Occipital lobe (tissue), 2 donors: Measurements from ENCODE around the gene ACE. TPM values are rescaled to one million over a fixed set of nuclear protein-coding genes. Genes with fewer than 3 reads are reported as not detected.

Source experiments
- DNase-seq: peaks from one replicate; lab custom pipeline; 2025; lab: John Stamatoyannopoulos, UW
- total RNA-seq: library from RNA; depleted of rRNA; stranded (reverse); fragments of >200 nt; gene quantifications from one replicate; pipeline ENCODE4 v1.2.3, GENCODE V29; 2014

Gene ACE
- total RNA-seq, 1 donor from 2014 or later, result 5.3 TPM

DNA sequence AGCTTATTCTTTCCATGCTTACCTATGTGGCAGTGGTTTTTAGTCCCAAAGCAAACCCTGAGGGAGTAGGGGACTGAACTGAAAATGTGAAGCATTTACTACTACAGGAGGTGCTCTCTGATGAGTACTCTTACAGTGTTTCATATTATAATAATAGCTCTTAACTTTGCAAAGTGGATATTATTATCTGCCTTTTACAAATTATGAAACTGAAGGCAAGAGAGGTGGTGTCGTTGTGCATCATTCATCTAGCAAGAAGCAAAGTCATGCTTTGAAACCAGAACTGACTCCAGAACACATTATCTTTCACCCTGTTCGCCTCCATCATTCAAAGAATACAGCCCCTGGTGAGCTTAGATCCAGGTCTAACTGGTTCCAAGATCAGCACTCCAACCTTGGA is 38.1 kb downstream of the ACE start:
- DNase-seq, result no peak

DNA sequence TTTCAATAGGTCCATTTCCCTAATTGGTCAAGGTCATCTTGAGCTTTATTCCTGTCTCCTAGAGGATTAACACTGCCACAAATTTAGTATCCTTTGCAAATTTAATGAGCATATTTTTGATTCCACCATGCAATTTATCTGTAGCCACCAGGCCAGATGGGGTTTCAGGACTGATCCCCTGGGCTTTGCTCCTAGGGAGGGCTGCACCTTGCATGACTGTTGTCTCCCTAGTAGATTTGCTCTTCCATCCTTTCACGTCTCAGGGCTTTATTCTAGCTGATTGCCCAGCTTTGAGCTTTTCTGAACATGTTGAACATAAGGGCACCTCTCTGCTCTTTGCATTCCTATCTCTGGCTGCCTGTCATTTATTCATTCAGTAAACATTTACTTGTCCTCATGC is 38.6 kb downstream of the ACE start:
- no peak for DNase-seq

DNA sequence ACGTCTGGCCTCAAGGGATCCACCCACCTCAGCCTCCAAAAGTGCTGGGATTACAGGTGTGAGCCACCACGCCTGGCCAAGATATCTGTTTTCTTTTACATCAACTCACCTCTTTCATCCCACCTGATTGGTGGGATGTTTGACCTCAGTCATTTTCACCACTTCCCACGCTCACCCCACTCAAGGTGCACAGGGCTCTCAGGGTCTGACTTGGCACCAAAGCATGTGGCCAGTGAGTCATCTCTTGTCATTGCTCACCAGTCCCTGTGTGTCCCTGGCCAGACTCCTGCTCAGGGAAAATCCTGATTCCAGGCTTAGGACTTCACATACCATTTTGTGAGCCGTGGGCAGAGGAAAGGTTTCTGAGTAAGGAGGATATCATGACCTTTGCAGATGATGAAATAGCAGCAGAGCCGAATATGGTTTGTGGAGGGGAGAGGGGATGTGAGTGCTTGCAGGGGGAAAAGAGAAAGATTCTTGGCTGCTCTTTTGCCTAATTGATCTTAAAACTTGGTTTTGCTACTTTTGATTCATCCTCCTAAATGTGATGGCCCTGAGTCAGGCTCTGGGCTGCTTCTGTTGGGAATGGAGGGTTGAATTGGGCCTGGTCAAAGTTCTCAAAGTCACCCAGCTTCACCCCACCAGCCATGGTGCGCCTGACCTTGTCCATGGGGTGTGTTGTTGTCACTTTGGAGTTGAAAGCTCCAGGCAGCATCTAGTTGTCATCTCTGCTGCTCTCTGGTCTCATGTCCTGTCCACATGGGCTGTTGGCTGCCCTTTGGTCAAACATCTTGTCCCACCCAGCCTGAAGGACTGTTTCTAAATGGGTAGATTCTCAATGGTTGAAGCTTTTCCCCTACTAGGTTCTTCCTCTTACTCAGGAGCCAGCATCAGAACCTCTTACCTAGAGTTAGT is 40.3 kb downstream of the ACE start:
- no peak for DNase-seq

DNA sequence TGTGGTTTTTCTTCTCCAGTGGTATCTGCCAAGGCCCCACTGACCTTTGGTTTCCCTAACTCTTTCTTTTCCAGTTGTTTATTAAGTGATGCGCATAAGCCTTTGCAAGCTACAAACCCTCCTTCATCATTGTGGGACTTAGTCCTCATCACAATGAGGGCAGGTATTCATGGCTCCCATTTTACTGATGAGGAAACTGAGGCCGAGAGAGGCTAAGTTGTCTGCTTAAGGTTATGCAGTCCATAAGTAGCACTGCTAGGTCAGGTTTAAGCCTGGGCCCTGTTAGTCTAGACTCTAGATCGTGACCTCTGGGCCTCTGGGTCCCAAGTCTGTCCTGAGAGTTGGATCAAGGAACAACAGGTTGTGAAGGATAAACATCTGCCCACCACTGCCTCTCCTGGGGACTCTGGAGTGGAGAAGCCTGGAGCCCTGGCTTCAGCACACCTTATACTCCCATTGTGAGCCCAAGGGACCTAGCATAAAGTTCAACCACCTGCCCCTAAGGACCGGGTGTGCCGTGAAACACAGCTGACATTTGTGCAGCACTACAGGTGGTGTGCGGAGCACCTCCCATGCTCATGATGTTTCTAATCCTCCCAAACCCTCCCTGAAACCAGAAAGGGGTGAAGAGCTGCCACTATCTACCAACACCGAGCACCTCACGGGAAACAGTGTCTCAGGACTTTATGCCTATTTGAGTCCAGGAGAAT is 41.1 kb downstream of the ACE start:
- DNase-seq, result no peak

DNA sequence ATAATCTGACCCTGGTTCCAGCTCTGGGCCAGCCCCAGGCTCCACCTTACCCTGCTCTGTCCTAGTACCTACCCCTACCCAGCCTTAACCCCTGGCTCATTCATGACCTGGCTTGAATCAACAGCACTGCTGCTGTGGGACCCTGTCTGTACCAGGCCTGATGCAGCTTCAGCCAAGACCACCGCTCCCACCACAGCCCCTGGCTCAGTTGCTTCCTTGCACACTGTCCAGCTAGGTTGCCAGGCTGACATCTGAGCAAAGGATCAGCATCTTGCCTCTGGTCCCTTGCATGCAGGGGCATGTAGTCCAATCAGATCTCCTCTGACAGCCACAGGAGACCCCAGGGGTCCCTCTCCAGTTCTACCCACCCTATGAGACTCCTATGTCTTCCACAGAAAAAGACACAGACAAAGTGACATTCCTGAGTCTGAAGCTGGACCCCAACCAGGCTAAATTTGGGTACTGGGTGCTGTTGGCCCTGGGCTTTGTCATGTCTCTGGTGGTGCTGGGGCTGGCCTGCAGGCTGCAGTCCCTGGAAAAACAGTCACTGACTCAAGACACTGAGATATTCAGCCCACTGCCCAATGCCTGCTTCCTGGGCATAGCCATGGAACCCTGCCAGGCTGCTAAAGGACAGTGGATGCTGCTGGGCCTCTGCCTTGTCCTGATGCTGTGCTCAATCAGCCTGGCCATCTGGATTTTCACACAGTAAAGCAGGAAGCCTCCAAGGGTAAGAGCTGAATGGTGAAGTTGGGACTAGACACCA is 42.4 kb downstream of the ACE start:
- no peak for DNase-seq

DNA sequence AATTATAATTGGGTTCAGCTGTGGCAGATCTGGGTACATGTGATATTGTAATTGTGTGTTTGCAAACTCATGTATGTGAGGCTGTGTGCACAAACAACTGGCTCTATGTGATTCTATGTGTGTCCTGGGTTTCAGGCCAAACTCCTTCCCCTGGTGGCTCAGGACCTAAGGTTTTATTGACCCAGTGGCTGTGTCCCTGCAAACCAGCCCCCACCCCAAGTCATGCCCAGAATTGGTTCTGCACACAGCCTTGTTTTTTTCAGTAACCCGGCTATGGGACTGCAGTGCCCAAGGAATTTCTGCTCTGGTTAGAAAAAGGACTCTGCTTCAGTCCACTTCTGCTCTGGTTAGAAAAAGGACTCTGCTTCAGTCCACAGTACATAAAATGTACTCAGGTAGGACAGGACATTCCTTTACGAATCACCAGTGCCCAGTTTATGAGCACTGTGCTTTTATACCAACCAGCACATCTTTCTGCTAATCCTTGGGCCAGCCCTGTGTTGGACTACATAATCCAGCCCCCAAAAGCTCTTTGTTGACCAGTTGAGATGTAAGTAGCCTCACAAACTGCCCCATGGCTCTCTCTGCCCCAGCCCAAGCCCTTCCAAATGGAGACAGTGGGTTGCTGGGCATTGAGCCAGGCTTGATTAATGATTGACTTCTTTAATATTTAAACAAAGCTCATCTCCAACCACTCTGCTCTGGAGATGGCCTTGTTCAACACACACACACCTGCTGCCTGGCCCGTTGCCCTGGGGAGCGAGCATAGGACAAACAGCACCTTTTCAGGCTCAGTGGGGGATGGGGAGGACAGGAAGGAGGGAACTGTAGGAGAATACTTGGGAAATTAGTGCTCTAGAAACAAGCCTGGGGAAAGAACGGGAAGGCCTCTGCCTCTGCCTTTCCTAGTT is 43.4 kb downstream of the ACE start:
- no peak for DNase-seq

DNA sequence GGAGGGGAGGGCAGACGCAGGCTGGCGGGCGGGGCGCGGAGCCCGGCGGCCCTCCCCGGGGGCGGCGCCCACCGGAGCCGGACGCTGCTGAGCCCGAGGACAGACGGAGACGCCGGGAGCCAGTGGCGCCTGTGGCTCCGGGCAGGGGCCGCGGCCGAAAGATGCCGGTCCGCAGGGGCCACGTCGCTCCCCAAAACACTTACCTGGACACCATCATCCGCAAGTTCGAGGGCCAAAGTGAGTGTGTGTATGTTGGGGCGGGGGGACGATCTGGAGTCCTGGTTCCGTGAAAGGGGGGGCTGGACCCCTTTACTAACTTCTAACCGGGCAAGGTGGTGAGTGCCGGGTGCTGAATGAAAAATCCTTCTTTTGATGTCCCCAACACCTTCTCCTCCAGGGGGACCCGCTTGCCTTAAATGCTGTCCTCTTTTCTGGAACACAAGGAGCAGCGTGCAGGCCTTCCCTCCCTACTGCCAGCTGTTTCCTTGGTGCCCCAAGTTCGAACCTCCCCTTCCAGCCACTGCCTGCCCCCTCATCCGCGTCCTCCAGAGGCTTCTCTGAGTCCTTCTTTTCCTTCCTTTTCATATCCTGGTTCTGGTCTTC is 46.5 kb downstream of the ACE start, which contains the start of gene KCNH6:
Gene KCNH6 (plus strand): TSS at position 106 of the 603 bp plus-strand sequence. CDS start 56 bp downstream, at position 162.
- no peak for DNase-seq

DNA sequence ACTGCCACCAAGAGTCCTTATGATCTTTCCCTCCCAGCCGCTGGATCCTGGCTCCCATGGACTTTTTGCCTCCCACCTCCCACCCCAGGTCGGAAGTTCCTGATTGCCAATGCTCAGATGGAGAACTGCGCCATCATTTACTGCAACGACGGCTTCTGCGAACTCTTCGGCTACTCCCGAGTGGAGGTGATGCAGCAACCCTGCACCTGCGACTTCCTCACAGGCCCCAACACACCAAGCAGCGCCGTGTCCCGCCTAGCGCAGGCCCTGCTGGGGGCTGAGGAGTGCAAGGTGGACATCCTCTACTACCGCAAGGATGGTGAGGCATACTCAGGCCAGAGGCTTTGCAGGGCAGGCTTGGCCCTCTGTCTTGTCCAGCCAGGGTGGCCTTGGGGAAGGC is 47.2 kb downstream of the ACE start:
- no peak for DNase-seq

DNA sequence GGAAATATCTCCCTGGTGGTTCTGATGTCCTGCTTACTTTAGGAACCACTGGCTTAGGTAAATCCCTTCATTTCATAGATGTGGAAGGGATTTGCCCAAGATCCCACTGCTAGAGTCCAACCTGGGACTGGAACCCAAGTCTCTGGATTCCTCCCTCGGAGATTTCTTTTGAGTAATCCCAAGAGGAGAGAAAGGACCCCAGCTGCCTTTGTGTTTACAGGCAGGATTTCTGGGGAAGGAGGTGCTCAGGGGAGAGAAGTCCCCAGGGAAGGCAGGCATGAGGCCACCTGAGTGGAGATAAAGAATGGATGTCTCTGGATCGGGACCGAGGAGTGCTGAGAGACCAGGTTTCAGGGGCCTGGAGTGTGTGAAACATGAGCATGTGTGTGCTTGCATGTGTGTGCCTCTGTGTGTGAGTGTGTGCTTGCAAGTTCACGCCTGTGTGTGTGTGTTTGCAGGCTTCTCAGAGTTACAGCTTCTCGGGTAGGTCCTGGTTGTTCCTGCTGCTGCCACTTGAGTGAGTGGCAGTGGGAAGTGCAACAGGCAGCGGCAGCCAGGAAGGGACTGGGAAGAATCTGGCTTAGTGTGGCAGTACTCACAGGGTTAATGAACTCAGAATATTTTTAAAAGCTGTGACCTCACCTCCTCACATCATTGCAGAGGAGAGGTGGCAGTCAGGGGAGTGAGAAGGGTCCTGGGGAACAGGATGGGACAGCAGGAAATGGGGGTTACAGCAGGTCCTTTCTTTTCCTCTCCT is 48.5 kb downstream of the ACE start:
- DNase-seq, result no peak

DNA sequence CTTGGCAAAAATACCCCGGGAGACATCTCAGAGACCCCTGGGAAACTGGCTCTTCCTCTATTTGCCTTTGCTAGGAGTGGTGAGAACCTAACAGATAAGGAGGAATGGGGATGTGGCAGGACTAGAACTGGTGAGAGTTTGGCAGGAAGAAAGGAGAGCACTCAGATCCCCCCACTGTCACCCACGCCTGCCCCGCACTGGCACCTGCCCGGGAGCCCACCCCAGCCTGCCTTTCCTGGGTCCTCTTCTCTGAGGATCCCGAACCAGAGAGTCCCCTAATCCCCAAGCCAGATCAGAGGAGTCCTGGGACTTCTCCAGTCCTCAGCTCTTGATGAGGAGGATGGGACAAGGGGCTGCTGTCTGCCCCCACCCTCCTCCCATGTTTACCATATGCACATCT is 50.0 kb downstream of the ACE start:
- DNase-seq, result no peak

DNA sequence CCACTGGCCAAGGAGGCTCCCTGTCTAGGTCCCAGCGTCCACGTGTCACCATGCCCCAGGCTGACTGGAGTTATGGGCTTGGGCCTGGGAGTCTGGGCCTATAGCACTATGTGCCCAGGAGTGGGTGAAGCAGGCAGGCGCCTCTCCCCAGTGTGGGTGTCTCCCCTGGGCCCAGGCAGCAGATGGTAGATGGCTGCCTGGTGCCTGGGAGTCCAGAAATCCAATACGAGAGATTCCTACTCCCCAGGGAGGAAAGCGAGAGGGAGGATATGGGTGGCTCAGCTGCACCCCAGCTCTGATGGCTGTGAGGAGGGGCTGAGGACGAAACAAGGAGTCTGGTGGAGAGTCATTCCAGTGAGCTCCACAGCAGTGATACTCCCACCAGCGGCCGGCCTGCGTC is 51.3 kb downstream of the ACE start:
- DNase-seq, result no peak

DNA sequence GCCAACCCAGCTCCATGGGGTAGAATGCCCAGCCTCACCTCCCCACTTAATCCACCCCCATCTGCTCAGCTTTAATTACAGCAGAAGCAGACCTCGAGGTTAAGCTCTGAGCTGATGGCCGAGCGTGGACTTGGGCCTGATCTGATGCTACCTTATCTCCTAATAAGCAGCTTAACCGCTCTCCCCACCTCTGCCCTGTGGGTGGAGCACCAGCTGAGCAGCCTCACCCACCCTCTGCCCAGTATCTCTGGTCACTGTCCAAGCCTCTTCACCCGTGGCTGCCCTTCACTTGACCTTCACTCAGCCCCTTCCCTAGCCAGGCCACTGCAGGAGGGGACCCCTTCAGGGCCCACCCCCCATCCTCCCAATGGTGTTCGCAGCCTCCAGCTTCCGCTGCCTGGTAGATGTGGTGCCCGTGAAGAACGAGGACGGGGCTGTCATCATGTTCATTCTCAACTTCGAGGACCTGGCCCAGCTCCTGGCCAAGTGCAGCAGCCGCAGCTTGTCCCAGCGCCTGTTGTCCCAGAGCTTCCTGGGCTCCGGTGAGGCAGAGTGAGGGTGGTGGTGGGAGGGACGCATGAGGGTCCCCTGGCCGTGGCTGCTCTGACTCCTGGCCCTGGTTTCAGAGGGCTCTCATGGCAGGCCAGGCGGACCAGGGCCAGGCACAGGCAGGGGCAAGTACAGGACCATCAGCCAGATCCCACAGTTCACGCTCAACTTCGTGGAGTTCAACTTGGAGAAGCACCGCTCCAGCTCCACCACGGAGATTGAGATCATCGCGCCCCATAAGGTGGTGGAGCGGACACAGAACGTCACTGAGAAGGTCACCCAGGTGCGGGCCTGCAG is 53.1 kb downstream of the ACE start:
- DNase-seq, result no peak

DNA sequence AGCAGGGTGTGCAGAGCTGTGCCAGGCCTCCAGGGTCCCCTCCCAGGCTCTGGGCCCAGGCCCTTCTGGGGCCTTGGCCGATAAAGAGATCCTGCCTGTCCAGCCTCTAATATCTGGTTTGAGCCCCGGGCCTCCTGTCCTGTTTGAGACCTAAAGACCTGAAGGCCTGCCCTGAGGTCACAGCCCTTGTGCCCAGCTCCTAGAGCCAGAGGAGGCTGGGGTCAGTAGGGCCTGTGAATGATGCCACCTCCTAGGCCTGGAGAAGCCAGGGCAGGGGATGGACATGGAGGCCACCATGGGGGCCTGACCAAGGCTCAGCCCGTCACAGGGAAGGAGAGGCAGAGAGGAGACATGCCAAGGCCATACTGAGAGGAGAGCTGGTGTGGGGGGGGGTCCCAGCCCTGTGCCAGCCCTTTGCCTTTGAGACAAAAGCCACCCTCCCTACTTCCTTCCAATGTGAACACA is 53.7 kb downstream of the ACE start:
- no peak for DNase-seq

DNA sequence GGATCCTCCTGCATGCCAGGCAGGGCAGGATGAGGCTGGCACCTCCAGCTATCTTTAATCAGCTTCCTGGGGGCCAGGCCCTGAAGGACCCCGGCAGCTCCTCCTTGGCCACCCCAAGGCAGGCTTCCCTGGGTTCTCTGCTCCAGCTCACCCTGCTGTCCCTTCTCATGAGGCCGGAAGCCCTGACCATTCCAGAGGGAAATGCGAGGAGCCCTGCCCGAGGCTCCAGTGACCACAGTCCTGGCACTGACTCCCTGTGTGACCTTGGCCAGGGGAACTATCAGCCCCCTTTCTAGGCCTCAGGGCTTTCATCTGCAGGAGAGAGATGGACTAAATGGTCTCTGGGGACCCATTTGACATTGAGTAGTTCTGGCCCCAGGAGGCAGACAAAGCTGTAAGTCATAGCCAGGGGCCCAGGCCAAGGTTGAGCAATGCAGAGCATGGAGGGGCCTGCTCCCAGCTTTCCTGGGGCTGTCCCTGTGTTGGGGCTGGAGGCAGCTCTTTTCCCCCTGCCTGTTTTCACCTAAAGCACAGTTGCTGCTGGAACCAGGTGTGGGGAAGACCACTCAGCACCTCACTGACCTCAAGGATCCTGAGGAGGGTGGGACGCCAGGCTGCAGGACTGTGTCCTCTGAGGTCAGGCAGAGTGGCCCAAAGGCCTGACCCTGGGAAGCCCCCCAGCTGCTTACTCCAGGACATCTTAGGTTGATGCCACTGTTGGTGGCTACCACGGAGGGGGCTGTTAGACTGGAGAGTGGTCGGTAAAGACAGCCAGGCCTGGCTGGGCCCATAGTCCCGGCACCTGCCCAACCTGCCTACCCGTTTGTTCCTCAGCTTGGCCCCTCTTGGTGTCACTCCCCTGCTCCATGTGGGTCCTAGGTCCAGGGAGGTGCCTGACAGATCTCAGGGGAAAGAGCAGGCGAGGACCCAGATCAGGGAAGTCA is 54.4 kb downstream of the ACE start:
- no peak for DNase-seq

DNA sequence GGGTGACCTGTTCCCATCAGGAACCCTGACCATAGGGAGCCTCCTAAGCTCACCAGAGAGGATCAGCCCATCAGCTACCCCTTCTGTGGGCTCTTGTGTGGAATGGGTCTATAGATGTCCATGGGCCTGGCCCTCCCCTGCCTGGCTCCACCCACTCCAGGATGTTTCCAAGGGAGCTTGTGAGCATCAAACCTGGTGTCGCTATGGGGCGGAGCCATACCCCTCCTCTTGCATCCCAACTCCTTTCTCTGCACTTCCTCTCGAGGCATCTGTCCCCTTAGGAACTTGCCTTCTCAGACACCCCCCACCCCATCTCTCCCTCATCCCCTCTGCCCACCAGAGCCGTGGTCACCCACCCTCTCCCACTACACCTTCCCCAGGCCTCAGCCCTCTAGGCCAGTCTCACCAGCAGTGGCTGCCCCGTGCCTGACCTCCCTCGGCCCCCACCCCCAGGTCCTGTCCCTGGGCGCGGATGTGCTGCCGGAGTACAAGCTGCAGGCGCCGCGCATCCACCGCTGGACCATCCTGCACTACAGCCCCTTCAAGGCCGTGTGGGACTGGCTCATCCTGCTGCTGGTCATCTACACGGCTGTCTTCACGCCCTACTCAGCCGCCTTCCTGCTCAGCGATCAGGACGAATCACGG is 56.7 kb downstream of the ACE start:
- DNase-seq, result no peak

DNA sequence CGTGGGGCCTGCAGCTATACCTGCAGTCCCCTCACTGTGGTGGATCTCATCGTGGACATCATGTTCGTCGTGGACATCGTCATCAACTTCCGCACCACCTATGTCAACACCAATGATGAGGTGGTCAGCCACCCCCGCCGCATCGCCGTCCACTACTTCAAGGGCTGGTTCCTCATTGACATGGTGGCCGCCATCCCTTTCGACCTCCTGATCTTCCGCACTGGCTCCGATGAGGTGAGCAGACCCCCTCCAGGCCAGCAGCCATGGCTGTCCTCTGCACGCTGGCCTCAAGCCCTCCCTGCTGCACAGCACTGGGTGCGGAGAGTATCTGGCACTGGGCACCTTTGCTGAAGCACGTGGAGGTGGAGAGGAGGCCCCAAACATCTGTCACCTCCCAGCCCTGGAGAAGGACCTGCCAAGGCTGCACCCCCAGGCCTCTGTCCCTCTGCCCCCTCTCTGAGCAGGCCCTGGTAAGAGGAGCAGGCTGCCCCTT is 57.3 kb downstream of the ACE start:
- no peak for DNase-seq
